Measurements from ENCODE around the gene SEC14L3. TPM values are rescaled to one million over a fixed set of nuclear protein-coding genes. Genes with fewer than 3 reads are reported as not detected.

The SEC14L3 gene
- total RNA-seq, result not detected
- polyA plus RNA-seq, result not detected
- long read RNA-seq, donor 1, partial matches to known transcripts, result 0 of 1 reads
- long read RNA-seq, donor 1, other reads (novel, unspliced or antisense), result 1 of 1 reads
- long read RNA-seq, donor 2, result 0 reads
- long read RNA-seq, donor 3, result 0 reads

DNA sequence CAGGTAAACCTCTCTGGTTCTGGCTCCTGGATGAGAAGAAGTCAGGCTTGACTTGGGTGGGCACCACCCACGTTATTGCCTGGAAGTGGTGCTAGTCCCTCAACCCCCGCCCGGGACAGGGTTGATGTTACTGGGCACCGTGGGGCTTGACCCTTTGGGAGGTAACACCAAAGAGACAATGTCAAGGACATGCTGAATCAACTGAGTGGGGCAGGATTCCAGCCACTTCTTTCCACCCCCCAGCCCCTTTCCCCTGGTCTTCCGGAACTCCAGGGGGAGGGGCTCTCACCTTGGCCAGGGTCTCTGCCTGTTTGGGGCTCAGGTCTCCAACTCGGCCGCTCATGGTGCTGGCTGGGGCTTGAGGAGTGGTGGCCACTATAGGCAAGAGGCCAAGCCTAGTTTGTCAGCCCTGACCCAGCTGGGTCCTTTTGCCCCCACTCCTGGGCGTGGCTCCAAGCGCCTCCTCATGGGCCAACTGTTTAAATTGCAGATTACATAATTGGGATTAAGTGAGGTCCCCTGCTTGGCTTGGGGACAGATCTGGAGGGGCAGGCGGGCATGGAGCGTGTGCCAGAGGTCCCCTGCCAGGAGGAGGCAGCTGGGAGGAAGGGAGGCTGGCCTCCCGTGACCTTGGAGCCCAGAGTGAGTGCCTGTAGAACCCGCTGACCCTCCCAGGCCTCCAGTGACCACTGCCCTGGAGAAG, at the start of gene SEC14L3:
Gene SEC14L3 (minus strand): TSS at position 402 of the 703 bp plus-strand sequence. CDS start 59 bp downstream, at position 343.
- H3K9me3 ChIP-seq, result no peaks in the 10 kb centered on the region
- no peak within 1 kb of the TSS for H3K4me3 ChIP-seq
- no peaks in the 10 kb centered on the region for H3K4me1 ChIP-seq (ENCODE audit: insufficient read depth)
- intact Hi-C loops (cut with DNase I), result loop anchor here in 1 of 4 donors (2.0 kb wide), 1 partner anchor 33 kb away; no protein-coding TSS in a partner anchor
- TF ChIP-seq POLR2A (IDR thresholded peaks at IDR 0.05) (no peak), EP300 (IDR thresholded peaks at IDR 0.05) (no peak)
- TF ChIP-seq, protein P1, sequence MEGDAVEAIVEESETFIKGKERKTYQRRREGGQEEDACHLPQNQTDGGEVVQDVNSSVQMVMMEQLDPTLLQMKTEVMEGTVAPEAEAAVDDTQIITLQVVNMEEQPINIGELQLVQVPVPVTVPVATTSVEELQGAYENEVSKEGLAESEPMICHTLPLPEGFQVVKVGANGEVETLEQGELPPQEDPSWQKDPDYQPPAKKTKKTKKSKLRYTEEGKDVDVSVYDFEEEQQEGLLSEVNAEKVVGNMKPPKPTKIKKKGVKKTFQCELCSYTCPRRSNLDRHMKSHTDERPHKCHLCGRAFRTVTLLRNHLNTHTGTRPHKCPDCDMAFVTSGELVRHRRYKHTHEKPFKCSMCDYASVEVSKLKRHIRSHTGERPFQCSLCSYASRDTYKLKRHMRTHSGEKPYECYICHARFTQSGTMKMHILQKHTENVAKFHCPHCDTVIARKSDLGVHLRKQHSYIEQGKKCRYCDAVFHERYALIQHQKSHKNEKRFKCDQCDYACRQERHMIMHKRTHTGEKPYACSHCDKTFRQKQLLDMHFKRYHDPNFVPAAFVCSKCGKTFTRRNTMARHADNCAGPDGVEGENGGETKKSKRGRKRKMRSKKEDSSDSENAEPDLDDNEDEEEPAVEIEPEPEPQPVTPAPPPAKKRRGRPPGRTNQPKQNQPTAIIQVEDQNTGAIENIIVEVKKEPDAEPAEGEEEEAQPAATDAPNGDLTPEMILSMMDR (IDR thresholded peaks at IDR 0.05), result no peak
- H3K27me3 ChIP-seq, result no peaks in the 10 kb centered on the region
- H3K27ac ChIP-seq, result no peak within 1 kb of the TSS
- 49 to 76% (median 56%) methylated on average over 12 to 13 of the region's 13 CpGs for WGBS, 3 donors
- H3K36me3 ChIP-seq, result no peaks in the 10 kb centered on the region
- no peak for DNase-seq

DNA sequence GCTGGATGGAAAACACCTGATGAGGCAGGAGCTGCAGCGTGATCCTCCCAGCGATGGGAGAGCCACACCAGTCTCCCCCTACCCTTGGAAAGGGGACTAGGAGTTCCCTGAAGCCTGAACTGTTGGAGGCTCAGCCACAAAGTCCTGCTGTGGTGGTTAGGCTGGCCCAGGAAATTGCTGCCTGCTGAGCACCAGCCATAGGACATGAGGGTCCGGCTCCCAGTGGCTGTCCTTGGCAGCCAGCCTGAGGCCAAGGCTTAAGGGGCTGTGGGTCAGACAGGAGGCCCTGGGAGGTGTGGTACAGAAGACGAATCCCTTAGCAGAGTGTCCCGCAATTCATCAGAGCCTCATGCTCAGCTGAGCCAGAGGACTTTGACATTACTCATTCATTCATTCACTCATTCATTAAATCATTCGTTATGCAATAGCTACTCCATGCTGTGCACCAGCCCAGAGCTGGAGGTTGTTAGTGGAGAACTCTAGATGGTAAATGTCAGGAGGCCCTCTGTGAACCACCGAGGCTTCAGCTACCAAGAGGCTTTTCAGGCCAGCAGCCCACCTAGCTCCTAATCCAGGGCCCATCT, 48.1 kb upstream of the SEC14L3 start:
- no peaks in the 10 kb centered on the region for H3K27me3 ChIP-seq
- 58 to 75% (median 73%) methylated on average over 7 of the region's 7 CpGs for WGBS, 3 donors
- H3K4me1 ChIP-seq (ENCODE audit: insufficient read depth), result no peaks in the 10 kb centered on the region
- no peaks in the 10 kb centered on the region for H3K36me3 ChIP-seq
- no peak overlapping the region for H3K27ac ChIP-seq
- H3K9me3 ChIP-seq, result no peaks in the 10 kb centered on the region
- no peak overlapping the region for H3K4me3 ChIP-seq
- intact Hi-C loops (cut with DNase I), result no loop called here
- no peak for DNase-seq
- TF ChIP-seq POLR2A (IDR thresholded peaks at IDR 0.05), result no peak
- TF ChIP-seq EP300 (IDR thresholded peaks at IDR 0.05), result no peak
- TF ChIP-seq, protein P1 (IDR thresholded peaks at IDR 0.05), result no peak

DNA sequence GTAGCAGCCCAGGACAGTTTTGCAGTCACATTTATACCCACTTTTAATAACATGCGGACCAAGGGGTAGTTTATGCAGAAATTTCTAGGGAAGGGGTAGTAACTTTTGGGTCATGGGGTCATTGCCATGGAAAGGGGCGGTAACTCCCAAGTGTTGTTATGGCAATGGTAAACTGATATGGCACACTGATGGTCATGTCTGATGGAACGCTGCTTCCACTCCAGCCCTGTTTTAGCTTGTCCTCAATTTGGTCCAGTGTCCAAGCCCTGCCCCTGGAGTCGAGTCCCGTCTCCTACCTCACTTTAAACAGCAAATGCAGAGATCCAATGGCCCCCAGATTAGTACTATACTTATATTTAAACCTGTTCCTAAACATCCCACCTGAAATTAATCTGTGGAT, 44.9 kb upstream of the SEC14L3 start:
- Histone ChIP-seq H3K36me3 (no peaks in the 10 kb centered on the region), H3K9me3 (no peaks in the 10 kb centered on the region), H3K27ac (no peak overlapping the region), H3K27me3 (no peaks in the 10 kb centered on the region), H3K4me3 (no peak overlapping the region), H3K4me1 (ENCODE audit: insufficient read depth) (no peaks in the 10 kb centered on the region)
- TF ChIP-seq EP300 (IDR thresholded peaks at IDR 0.05), result no peak
- intact Hi-C loops (cut with DNase I), result no loop called here
- WGBS, 3 donors, result 83 to 89% (median 85%) methylated on average over 5 of the region's 5 CpGs
- no peak for DNase-seq

- intact Hi-C loops (cut with DNase I), result no loop called here
- TF ChIP-seq, protein P1 (IDR thresholded peaks at IDR 0.05), result no peak
- TF ChIP-seq EP300 (IDR thresholded peaks at IDR 0.05) (no peak), POLR2A (IDR thresholded peaks at IDR 0.05) (no peak)
- H3K4me3 ChIP-seq, result no peak overlapping the region
- WGBS, 3 donors, result 83 to 89% (median 84%) methylated on average over 6 of the region's 6 CpGs
- no peaks in the 10 kb centered on the region for H3K36me3 ChIP-seq
- H3K9me3 ChIP-seq, result no peaks in the 10 kb centered on the region
- H3K27ac ChIP-seq, result no peak overlapping the region
- H3K4me1 ChIP-seq (ENCODE audit: insufficient read depth), result no peaks in the 10 kb centered on the region
- no peaks in the 10 kb centered on the region for H3K27me3 ChIP-seq
- no peak for DNase-seq
These were observed 44.5 kb upstream of the SEC14L3 start for GRCh38 chr22:30516273-30516672.

DNA sequence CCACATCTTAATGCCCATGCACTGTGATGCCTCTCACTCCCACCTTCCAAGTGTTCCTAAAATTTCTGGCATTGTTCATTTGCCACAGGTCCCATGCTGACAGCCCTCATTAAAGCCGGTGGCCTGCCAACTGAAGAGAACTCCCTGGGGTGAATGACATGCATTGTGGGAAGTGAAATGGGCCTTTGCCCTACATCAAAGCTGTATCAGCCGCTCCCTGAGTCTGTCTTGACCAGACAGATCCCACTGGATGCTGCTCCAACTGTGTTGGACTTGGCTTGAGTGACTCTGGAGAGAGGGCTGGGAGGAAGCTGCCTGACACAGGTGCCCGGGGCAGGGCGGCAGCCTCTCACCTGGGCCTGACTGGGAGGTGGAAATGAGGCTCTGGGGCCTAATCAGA, 42.4 kb upstream of the SEC14L3 start:
- Histone ChIP-seq H3K4me3 (no peak overlapping the region), H3K27me3 (no peaks in the 10 kb centered on the region), H3K4me1 (ENCODE audit: insufficient read depth) (no peaks in the 10 kb centered on the region), H3K27ac (no peak overlapping the region), H3K9me3 (no peaks in the 10 kb centered on the region), H3K36me3 (no peaks in the 10 kb centered on the region)
- intact Hi-C loops (cut with DNase I), result no loop called here
- 88 to 94% (median 92%) methylated on average over 4 of the region's 4 CpGs for WGBS, 3 donors
- no peak for TF ChIP-seq EP300 (IDR thresholded peaks at IDR 0.05)
- no peak for TF ChIP-seq POLR2A (IDR thresholded peaks at IDR 0.05)
- TF ChIP-seq, protein P1 (IDR thresholded peaks at IDR 0.05), result no peak
- DNase-seq, result no peak

Measured in ovary (tissue), 10 donors.